ACC112 (cell line): ENCODE data around the gene PSMD8.

Source experiments
- H2AFZ ChIP-seq: fragments of 200-600 bp; sonication (generic); one replicate; pipeline ENCODE4 v1.6.0; 2017; ENCODE audit warnings: antibody characterized with exemption, low read length; ENCODE audit not compliant: unreplicated experiment
- H3K27ac ChIP-seq: fragments of 200-600 bp; sonication (generic); 2 replicates; pipeline ENCODE4 v1.5.1; 2014; ENCODE audit warnings: low read depth, mild to moderate bottlenecking, antibody characterized with exemption, low read length, moderate library complexity
- H3K27me3 ChIP-seq: fragments of 200-600 bp; sonication (generic); 2 replicates; pipeline ENCODE4 v1.6.1; 2014; ENCODE audit warnings: mild to moderate bottlenecking, antibody characterized with exemption, low read length, moderate library complexity, mixed read lengths; ENCODE audit not compliant: insufficient read depth
- H3K36me3 ChIP-seq: fragments of 200-600 bp; sonication (generic); 2 replicates; pipeline ENCODE4 v1.6.1; 2016; ENCODE audit warnings: mild to moderate bottlenecking, antibody characterized with exemption, low read length, moderate library complexity, mixed read lengths; ENCODE audit not compliant: insufficient read depth
- H3K4me1 ChIP-seq: fragments of 200-600 bp; sonication (generic); one replicate; pipeline ENCODE4 v1.6.1; 2016; ENCODE audit warnings: low read length, mixed read lengths; ENCODE audit not compliant: insufficient read depth, unreplicated experiment, control insufficient read depth
- H3K4me3 ChIP-seq: fragments of 200-600 bp; sonication (generic); 2 replicates; pipeline ENCODE4 v1.5.1; 2014; ENCODE audit warnings: mild to moderate bottlenecking, low read depth, low read length
- H3K79me2 ChIP-seq: fragments of 200-600 bp; sonication (generic); one replicate; pipeline ENCODE4 v1.6.0; 2016; ENCODE audit warnings: low read length; ENCODE audit not compliant: control insufficient read depth, unreplicated experiment, insufficient read depth

Gene PSMD8

DNA sequence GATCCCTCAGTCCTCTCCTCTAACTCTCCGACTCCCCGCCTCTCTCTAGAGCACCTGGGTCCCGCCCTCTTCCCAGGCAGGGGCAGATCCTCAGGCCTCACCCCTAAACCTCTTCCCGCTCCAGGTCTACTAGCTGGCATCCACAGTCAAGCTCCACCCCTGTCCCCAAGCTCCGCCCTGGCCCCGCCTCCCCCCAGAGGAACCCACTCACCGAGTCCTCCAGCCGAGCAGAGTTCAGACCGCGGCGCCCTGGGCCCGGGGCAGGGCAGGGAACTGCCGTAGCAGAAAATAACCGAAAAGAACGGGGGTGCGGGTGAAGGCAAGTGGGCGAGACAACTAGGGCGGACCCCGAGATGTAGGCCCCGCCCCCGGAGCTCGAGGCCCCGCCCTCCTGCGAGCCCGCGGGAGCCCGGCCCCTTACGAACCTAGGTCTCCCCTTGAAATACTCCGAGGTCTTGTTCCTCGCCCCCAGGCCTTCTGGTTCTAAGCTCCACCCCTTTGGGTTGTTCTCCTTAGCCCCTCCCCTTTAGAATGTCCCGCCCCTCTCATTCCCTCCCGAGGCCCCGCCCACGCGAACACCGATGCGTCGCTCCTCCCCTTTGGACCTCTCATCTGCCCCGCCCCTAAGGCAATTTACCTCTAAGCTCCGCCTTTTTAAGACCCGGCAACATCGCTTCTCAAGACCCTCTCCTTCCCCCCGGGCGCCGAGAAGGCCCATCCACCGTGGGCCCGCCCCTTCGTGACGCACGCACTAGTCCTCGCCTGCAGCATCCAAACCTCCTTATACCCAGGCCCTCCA is 13.4 kb downstream of the PSMD8 start, which contains the start of gene GGN:
GGN (minus strand) TSS at position 485 of the 799 bp plus-strand sequence. CDS start 773 bp downstream, outside the sequence.
- Histone ChIP-seq H3K27me3 (no peaks in the 10 kb centered on the region), H3K4me3 (peak within 1 kb of the TSS; percentile 88), H3K27ac (peak within 1 kb of the TSS; percentile 86), H2AFZ (peak within 1 kb of the TSS; percentile 68), H3K4me1 (peaks cover 20% of the 10 kb centered on the region), H3K36me3 (no peaks in the 10 kb centered on the region), H3K79me2 (peaks cover 11% of the 10 kb centered on the region)

DNA sequence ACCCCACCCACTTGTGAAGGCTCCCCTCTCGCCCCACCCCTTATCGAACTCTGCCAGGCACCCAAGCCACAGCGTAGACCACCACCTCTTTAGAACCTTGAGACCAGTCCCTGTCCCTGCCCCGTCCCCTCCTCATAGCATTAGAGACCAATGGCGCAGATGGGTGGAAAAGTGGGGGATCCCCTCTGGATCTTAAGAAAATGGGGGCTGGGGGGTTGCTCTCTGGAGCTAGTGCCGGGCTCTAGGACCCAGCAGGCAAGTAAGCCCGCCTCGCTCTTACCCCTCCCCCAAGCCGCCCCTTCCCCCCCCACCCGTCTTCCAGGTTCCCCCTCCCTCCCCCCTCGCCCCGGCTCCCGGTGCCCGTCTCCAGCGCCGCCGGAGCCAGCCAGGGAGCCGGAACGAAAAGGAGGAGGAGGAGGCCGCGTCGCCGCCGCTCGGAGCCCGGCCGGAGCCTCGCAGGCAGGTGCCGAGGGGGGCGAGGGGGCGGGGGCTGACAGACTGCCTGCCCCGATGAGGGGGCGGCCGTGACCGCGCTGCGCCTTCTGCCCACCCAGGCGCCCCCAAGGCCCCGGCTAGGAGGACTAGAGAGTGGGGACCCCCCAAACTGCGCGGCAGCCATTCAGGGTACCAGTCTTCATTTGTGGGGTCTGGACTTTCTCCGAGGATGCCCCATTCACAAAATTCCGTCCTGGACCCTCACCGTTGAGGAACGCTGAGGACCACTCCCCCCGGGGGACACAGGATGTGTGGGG is 14.2 kb downstream of the PSMD8 start, which contains the start of gene SPRED3:
SPRED3 (plus strand) TSS at position 349 of the 752 bp plus-strand sequence. CDS start 1,606 bp downstream, outside the sequence.
- Histone ChIP-seq H3K4me1 (peaks cover 23% of the 10 kb centered on the region), H2AFZ (peak within 1 kb of the TSS; percentile 68), H3K27ac (peak within 1 kb of the TSS; percentile 86), H3K27me3 (no peaks in the 10 kb centered on the region), H3K79me2 (peaks cover 11% of the 10 kb centered on the region), H3K36me3 (0 out of 2 replicates have a peak, but pooled peaks cover under 1% of the 10 kb centered on the region), H3K4me3 (peak within 1 kb of the TSS; percentile 88)

DNA sequence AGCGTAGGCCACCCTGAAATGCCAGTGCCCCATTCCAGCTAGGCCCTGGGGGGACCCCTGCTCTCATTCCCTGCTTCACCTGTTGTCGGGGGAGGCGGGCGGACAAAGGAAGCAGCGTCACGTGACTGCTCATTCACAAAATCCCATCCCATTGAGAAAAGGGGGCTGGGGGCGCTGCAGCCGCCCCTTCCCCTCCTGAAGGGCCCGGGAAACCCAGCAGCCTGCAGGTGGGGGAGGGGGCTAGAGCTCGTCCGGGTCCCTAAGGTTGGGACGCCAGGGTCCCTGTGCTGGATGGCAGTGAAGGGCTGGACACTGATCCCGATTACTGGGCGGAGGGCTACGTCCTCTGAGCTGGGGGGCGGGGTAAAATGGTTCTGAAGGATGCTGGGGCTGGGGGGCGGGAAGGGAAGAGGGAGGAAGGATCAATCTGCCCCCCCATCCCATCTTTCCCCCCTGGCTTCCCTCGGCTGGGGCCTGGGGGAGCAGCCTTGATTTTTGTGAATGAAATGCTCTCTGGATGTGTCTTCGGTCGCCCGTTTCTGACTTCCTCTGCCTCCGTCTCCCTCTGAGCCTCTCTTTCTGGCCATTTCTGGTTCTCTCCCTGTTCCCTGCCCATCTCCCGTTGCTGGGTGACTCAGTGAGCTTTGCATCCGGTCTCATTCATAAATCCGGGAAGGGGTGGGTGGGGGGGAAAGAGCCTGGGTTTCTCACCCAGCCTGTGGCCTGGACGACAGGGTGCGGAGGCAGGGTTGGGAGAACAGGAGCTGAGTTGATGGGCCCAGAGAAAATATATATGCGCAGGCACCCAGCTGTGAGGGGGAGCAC is 14.9 kb downstream of the PSMD8 start:
- peak overlapping the region; percentile 88 for H3K4me3 ChIP-seq
- peaks cover 8% of the 10 kb centered on the region; the same call in 1 of the 2 replicates for H3K36me3 ChIP-seq
- H3K27me3 ChIP-seq = no peaks in the 10 kb centered on the region
- H2AFZ ChIP-seq = peak overlapping the region; percentile 31
- H3K79me2 ChIP-seq = peaks cover 11% of the 10 kb centered on the region
- H3K4me1 ChIP-seq = peaks cover 23% of the 10 kb centered on the region
- H3K27ac ChIP-seq = peak overlapping the region; percentile 86

DNA sequence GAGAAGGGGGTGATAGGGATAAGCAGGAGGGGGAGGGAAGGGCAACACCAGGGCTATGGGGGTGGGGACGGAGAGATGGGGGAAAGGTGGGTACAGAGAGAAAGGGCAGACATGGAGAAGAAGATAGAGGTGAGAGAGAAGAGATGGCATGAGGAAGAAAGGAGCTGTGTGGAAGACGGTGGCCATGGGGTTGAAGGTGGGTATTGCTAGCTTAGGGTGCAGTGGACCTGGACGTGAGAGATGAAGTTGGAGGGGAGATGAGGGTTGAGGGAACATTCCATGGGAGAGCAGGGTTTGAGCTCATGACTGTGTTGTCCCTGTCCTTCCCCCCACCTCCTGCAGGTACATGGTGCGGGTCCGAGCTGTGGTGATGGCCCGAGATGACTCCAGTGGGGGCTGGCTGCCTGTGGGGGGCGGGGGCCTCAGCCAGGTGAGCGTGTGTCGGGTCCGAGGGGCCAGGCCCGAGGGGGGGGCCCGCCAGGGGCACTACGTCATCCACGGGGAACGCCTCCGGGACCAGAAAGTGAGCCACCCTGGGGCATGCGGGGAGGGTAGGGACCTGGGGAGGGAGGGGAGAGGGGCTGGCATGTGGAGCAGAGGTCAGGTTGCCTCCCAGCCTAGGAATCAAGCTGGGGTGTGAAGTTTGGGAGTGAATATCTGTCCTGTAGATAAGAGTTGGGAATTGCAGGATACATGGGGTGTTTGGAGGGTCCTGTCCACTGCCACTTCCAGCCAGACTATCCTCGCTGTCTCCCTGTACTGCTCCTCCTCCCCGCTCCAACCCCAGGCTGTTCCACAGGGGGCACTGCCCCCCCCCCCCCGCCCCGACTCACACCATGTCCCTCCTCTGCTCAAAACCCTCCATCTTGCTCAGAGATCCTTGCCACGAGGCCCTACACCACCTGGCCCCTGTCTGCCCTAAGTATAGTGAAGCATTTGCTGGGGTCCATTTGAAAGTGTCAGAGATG is 15.9 kb downstream of the PSMD8 start:
- H3K79me2 ChIP-seq = peaks cover 11% of the 10 kb centered on the region
- peak overlapping the region; percentile 88 for H3K4me3 ChIP-seq
- no peaks in the 10 kb centered on the region for H3K27me3 ChIP-seq
- H3K27ac ChIP-seq = peak overlapping the region; percentile 86
- no peak overlapping the region for H2AFZ ChIP-seq
- H3K4me1 ChIP-seq = peaks cover 23% of the 10 kb centered on the region
- H3K36me3 ChIP-seq = peaks cover 13% of the 10 kb centered on the region; the same call in 1 of the 2 replicates

DNA sequence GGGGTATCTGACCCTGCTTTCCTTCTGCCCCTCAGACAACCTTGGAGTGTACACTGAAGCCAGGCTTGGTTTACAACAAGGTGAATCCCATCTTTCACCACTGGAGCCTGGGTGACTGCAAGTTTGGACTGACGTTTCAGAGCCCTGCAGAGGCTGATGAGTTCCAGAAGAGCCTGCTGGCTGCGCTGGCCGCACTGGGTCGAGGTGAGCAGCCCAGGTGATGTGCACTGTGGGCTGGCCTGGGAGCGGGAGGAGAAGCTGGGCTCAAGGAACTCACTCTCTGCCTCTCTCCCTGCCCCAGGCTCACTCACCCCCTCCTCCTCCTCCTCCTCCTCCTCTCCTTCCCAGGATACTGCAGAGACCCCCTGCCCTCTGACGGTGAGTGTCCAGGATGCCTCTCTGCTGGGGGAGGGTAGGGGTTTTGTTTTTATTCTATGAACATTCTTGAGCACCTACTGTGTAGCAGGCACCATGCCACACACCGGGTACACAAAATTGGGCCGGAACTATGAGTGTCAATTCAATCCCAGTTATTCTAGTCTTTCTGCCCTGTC is 17.6 kb downstream of the PSMD8 start:
- Histone ChIP-seq H3K27me3 (no peaks in the 10 kb centered on the region), H3K4me3 (no peak overlapping the region), H2AFZ (no peak overlapping the region), H3K4me1 (peaks cover 23% of the 10 kb centered on the region), H3K79me2 (peaks cover 11% of the 10 kb centered on the region), H3K36me3 (peaks cover 13% of the 10 kb centered on the region; the same call in 1 of the 2 replicates), H3K27ac (no peak overlapping the region)

DNA sequence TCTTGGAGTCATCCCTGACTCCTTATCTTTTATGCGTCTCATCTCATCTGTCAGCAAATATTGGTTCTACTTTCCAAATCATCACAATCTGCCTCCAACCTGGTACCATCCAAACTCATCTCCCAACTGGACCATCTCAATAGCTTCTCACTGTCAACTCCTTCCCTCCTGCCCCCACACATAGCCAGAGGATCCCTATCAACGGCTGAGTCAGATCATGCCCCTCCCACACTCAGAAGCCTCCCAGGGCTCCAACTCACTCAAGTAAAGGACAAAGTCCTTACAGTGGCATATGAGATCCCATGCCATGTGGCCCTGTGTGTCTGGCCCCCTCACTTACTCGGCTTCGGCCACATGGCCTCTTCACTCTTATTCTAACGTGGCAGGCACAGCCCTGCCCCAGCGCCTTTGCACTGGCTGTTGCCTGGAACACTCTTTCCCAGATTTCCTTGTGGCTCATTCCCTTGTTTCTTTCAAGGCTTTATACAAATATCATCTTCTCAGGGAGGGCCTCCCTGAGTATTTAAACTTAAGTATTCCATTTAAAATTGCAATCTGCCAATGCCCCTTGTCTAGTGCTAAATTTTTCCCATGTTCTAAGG is 18.4 kb downstream of the PSMD8 start:
- no peak overlapping the region for H3K27ac ChIP-seq
- H2AFZ ChIP-seq = no peak overlapping the region
- peaks cover 23% of the 10 kb centered on the region for H3K4me1 ChIP-seq
- no peak overlapping the region for H3K4me3 ChIP-seq
- peaks cover 13% of the 10 kb centered on the region; the same call in 1 of the 2 replicates for H3K36me3 ChIP-seq
- H3K27me3 ChIP-seq = no peaks in the 10 kb centered on the region
- H3K79me2 ChIP-seq = peaks cover 11% of the 10 kb centered on the region

DNA sequence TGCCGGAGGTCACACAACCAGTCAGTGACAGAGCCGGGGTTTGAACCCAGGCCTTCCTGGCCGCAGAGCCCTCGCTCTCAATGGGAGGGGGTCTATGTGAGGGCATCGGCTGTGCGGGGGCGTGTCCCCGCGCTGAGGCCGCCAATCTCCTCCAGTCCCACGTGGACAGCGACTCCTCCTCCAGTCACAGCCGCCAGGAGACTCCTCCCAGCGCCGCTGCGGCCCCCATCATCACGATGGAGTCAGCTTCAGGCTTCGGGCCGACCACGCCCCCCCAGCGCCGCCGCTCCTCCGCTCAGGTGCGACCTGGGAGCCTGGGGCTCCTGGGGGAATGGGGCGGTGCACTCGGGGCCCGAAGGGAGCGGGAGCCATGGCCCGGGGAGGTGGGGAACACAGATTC is 20.1 kb downstream of the PSMD8 start:
- Histone ChIP-seq H3K79me2 (peaks cover 8% of the 10 kb centered on the region), H3K4me3 (no peak overlapping the region), H3K4me1 (peaks cover 23% of the 10 kb centered on the region), H3K27me3 (no peaks in the 10 kb centered on the region), H3K27ac (no peak overlapping the region), H2AFZ (no peak overlapping the region), H3K36me3 (peaks cover 13% of the 10 kb centered on the region; the same call in 1 of the 2 replicates)

DNA sequence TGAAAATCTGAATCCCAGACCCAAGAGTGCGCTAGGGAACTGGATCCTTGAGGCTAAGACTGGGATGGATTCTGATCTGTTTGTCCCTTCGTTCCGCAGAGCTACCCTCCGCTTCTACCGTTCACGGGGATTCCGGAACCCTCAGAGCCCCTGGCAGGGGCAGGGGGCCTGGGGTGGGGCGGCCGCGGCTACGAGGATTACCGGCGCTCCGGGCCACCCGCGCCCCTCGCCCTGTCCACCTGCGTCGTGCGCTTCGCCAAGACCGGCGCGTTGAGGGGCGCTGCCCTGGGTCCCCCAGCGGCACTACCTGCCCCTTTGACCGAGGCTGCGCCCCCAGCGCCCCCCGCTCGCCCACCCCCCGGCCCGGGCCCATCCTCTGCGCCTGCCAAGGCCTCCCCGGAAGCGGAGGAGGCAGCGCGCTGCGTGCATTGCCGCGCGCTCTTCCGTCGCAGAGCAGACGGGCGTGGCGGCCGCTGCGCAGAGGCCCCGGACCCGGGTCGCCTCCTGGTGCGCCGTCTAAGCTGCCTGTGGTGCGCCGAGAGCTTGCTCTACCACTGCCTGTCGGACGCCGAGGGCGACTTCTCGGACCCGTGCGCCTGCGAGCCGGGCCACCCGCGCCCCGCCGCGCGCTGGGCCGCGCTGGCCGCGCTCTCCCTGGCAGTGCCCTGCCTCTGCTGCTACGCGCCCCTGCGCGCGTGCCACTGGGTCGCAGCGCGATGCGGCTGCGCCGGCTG is 21.2 kb downstream of the PSMD8 start:
- Histone ChIP-seq H3K27me3 (no peaks in the 10 kb centered on the region), H2AFZ (no peak overlapping the region), H3K4me3 (no peak overlapping the region), H3K79me2 (no peaks in the 10 kb centered on the region), H3K36me3 (peaks cover 13% of the 10 kb centered on the region; the same call in 1 of the 2 replicates), H3K27ac (no peak overlapping the region), H3K4me1 (peaks cover 16% of the 10 kb centered on the region)
